Astrocyte (in vitro differentiated cells and primary cell): ENCODE measurements around the gene SMOC2. TPM values are rescaled to one million over a fixed set of nuclear protein-coding genes. Genes with fewer than 3 reads are reported as not detected.

Source experiments
- DNase-seq: peaks from one replicate; pipeline ENCODE4 v3.0.0-alpha.2; 2010; ENCODE audit warnings: low read depth
- FAIRE-seq: peaks from 2 replicates; lab custom pipeline; 2011; peaks lifted over from hg19 to GRCh38; lab: Jason Lieb, UNC
- H2AFZ ChIP-seq: 2 replicates; pipeline ENCODE4 v1.6.0; 2012; ENCODE audit warnings: low read depth, low read length, inconsistent platforms
- H3K27ac ChIP-seq: 2 replicates; pipeline ENCODE4 v1.5.1; 2011; ENCODE audit warnings: low read depth, low read length, inconsistent platforms
- H3K27me3 ChIP-seq: 2 replicates; pipeline ENCODE4 v1.6.0; 2011; ENCODE audit warnings: low read length, inconsistent platforms; ENCODE audit not compliant: insufficient read depth
- H3K36me3 ChIP-seq: 2 replicates; pipeline ENCODE4 v1.5.1; 2011; ENCODE audit warnings: low read length, inconsistent platforms; ENCODE audit not compliant: insufficient read depth
- H3K4me1 ChIP-seq: 2 replicates; pipeline ENCODE4 v1.5.1; 2011; ENCODE audit warnings: low read length, inconsistent platforms; ENCODE audit not compliant: insufficient read depth
- H3K4me2 ChIP-seq: 2 replicates; pipeline ENCODE4 v1.6.0; 2012; ENCODE audit warnings: low read length, inconsistent platforms
- H3K4me3 ChIP-seq: 2 replicates; pipeline ENCODE4 v1.5.1; 2011; ENCODE audit warnings: low read depth, mild to moderate bottlenecking, low read length, inconsistent platforms; ENCODE audit not compliant: insufficient read depth
- H3K79me2 ChIP-seq: 2 replicates; pipeline ENCODE4 v1.6.0; 2012; ENCODE audit warnings: mild to moderate bottlenecking, low read length, inconsistent platforms; ENCODE audit not compliant: insufficient read depth
- H3K9ac ChIP-seq: 2 replicates; pipeline ENCODE4 v1.6.0; 2012; ENCODE audit warnings: mild to moderate bottlenecking, low read length, inconsistent platforms
- H3K9me3 ChIP-seq: 2 replicates; pipeline ENCODE4 v1.5.1; 2012; ENCODE audit warnings: low read depth, mild to moderate bottlenecking, low read length, inconsistent platforms; ENCODE audit not compliant: insufficient read depth
- H4K20me1 ChIP-seq: 2 replicates; pipeline ENCODE4 v1.6.0; 2012; ENCODE audit warnings: low read length, inconsistent platforms; ENCODE audit not compliant: insufficient read depth
- H3K27ac Mint-ChIP-seq: one replicate; pipeline ENCODE4 v1.8.0; 2021; ENCODE audit warnings: mild to moderate bottlenecking, mixed read lengths; ENCODE audit not compliant: unreplicated experiment
- H3K27me3 Mint-ChIP-seq: one replicate; pipeline ENCODE4 v1.8.0; 2021; ENCODE audit warnings: low read depth, mixed read lengths; ENCODE audit not compliant: unreplicated experiment
- H3K36me3 Mint-ChIP-seq: one replicate; pipeline ENCODE4 v1.8.0; 2021; ENCODE audit warnings: low read depth, mixed read lengths; ENCODE audit not compliant: unreplicated experiment
- H3K4me1 Mint-ChIP-seq: one replicate; pipeline ENCODE4 v1.8.0; 2021; ENCODE audit warnings: low read depth, mixed read lengths; ENCODE audit not compliant: unreplicated experiment
- H3K4me3 Mint-ChIP-seq: one replicate; pipeline ENCODE4 v1.8.0; 2021; ENCODE audit warnings: mild to moderate bottlenecking, moderate library complexity, mixed read lengths; ENCODE audit not compliant: unreplicated experiment
- H3K9me3 Mint-ChIP-seq: one replicate; pipeline ENCODE4 v1.8.0; 2021; ENCODE audit warnings: mild to moderate bottlenecking, mixed read lengths; ENCODE audit not compliant: unreplicated experiment
- EZH2 ChIP-seq: IDR thresholded peaks from 2 replicates; pipeline ENCODE4 v1.6.1; 2012; ENCODE audit warnings: mild to moderate bottlenecking, low read length, inconsistent platforms; ENCODE audit not compliant: insufficient read depth
- total RNA-seq: library from RNA; stranded (reverse); gene quantifications from 2 replicates; pipeline ENCODE4 v1.2.1, GENCODE V29; 2021
- TF ChIP-seq, protein P1 (sequence below): IDR thresholded peaks from 2 replicates; pipeline ENCODE4 v1.5.1; 2011; ENCODE audit warnings: low read depth, mild to moderate bottlenecking, inconsistent platforms, low read length, moderate library complexity; ENCODE audit not compliant: insufficient read depth

The SMOC2 gene
- total RNA-seq, 1 donor from 2014 or later = 0.93 TPM

- no peaks in the 10 kb centered on the region for H3K9me3 Mint-ChIP-seq
- TF ChIP-seq, protein P1, sequence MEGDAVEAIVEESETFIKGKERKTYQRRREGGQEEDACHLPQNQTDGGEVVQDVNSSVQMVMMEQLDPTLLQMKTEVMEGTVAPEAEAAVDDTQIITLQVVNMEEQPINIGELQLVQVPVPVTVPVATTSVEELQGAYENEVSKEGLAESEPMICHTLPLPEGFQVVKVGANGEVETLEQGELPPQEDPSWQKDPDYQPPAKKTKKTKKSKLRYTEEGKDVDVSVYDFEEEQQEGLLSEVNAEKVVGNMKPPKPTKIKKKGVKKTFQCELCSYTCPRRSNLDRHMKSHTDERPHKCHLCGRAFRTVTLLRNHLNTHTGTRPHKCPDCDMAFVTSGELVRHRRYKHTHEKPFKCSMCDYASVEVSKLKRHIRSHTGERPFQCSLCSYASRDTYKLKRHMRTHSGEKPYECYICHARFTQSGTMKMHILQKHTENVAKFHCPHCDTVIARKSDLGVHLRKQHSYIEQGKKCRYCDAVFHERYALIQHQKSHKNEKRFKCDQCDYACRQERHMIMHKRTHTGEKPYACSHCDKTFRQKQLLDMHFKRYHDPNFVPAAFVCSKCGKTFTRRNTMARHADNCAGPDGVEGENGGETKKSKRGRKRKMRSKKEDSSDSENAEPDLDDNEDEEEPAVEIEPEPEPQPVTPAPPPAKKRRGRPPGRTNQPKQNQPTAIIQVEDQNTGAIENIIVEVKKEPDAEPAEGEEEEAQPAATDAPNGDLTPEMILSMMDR = no peak
- no peaks in the 10 kb centered on the region for H3K27me3 Mint-ChIP-seq
Observed at GRCh38 chr6:168546730-168547129, 105.7 kb downstream of the SMOC2 start.

DNA sequence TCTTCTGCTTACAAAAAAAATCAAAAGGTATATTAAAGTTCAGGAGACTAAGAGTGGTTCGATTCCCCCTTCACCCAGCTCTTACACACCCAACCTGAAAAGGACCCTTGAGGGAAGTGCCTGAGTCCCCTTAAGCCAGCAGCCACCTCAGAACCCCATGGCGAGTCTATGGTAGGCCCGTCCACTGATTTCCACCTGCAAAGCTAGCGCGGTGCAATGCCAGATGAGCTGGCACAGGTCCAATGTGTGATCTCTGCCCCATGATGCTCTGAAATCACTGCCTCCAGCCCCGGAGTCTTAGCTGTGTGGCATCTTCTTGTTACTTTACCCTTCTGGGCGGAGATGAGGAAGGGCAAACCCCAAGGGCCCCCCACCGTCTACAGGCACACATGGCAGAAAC, 109.3 kb downstream of the SMOC2 start:
- no peak overlapping the region for H3K4me2 ChIP-seq
- H4K20me1 ChIP-seq = no peaks in the 10 kb centered on the region
- TF ChIP-seq, protein P1 = no peak
- no peak for TF ChIP-seq EZH2
- FAIRE-seq = no peak
- no peaks in the 10 kb centered on the region for H3K79me2 ChIP-seq
- H3K36me3 Mint-ChIP-seq = peaks cover 2% of the 10 kb centered on the region
- no peaks in the 10 kb centered on the region for H3K4me1 ChIP-seq
- H3K27me3 ChIP-seq = no peaks in the 10 kb centered on the region
- no peaks in the 10 kb centered on the region for H3K36me3 ChIP-seq
- H3K4me1 Mint-ChIP-seq = peaks cover 3% of the 10 kb centered on the region
- H3K27ac Mint-ChIP-seq = no peak overlapping the region
- H3K9me3 Mint-ChIP-seq = peaks cover 2% of the 10 kb centered on the region
- H3K4me3 Mint-ChIP-seq = no peak overlapping the region
- no peak overlapping the region for H2AFZ ChIP-seq
- no peak for DNase-seq
- H3K9ac ChIP-seq = no peak overlapping the region
- H3K27ac ChIP-seq = no peak overlapping the region
- no peak overlapping the region for H3K4me3 ChIP-seq
- H3K27me3 Mint-ChIP-seq = peaks cover 13% of the 10 kb centered on the region
- peaks cover 4% of the 10 kb centered on the region for H3K9me3 ChIP-seq

More at GRCh38 chr6:168546730-168547129, 105.7 kb downstream of the SMOC2 start:
- H3K36me3 Mint-ChIP-seq = no peaks in the 10 kb centered on the region
- peaks cover 3% of the 10 kb centered on the region for H3K4me1 Mint-ChIP-seq
- FAIRE-seq (no peak), DNase-seq (no peak)
- Histone ChIP-seq H3K9ac (no peak overlapping the region), H3K27me3 (peaks cover 4% of the 10 kb centered on the region), H3K4me3 (no peak overlapping the region), H3K9me3 (no peaks in the 10 kb centered on the region), H3K27ac (no peak overlapping the region), H3K79me2 (no peaks in the 10 kb centered on the region), H3K36me3 (no peaks in the 10 kb centered on the region), H4K20me1 (no peaks in the 10 kb centered on the region), H2AFZ (no peak overlapping the region), H3K4me1 (no peaks in the 10 kb centered on the region), H3K4me2 (no peak overlapping the region)
- no peak overlapping the region for H3K27ac Mint-ChIP-seq
- no peak overlapping the region for H3K4me3 Mint-ChIP-seq

GRCh38 chr6:168554472-168554871, 113.5 kb downstream of the SMOC2 start:
- no peaks in the 10 kb centered on the region for H3K27me3 ChIP-seq
- H3K4me1 ChIP-seq = no peaks in the 10 kb centered on the region
- no peak overlapping the region for H3K27ac Mint-ChIP-seq
- DNase-seq = no peak
- H3K27ac ChIP-seq = no peak overlapping the region
- no peak overlapping the region for H3K4me3 ChIP-seq
- H3K9me3 Mint-ChIP-seq = peaks cover 6% of the 10 kb centered on the region
- H3K9me3 ChIP-seq = peaks cover 7% of the 10 kb centered on the region
- no peaks in the 10 kb centered on the region for H3K79me2 ChIP-seq
- H3K4me3 Mint-ChIP-seq = no peak overlapping the region
- H3K27me3 Mint-ChIP-seq = peaks cover 14% of the 10 kb centered on the region
- H3K36me3 ChIP-seq = no peaks in the 10 kb centered on the region
- FAIRE-seq = no peak
- peaks cover 2% of the 10 kb centered on the region for H3K36me3 Mint-ChIP-seq
- no peaks in the 10 kb centered on the region for H3K4me1 Mint-ChIP-seq
- no peak overlapping the region for H3K4me2 ChIP-seq
- TF ChIP-seq, protein P1 = no peak
- TF ChIP-seq EZH2 = no peak
- no peaks in the 10 kb centered on the region for H4K20me1 ChIP-seq
- H3K9ac ChIP-seq = no peak overlapping the region
- H2AFZ ChIP-seq = no peak overlapping the region
